GM21390 (cell line): Measurements from ENCODE around the gene EVI5.

Experiments
- ATAC-seq: cut with Tn5 transposase; IDR thresholded peaks from one replicate; pipeline ENCODE4 v1.9.1; 2021; ENCODE audit not compliant: unreplicated experiment

EVI5 gene

DNA sequence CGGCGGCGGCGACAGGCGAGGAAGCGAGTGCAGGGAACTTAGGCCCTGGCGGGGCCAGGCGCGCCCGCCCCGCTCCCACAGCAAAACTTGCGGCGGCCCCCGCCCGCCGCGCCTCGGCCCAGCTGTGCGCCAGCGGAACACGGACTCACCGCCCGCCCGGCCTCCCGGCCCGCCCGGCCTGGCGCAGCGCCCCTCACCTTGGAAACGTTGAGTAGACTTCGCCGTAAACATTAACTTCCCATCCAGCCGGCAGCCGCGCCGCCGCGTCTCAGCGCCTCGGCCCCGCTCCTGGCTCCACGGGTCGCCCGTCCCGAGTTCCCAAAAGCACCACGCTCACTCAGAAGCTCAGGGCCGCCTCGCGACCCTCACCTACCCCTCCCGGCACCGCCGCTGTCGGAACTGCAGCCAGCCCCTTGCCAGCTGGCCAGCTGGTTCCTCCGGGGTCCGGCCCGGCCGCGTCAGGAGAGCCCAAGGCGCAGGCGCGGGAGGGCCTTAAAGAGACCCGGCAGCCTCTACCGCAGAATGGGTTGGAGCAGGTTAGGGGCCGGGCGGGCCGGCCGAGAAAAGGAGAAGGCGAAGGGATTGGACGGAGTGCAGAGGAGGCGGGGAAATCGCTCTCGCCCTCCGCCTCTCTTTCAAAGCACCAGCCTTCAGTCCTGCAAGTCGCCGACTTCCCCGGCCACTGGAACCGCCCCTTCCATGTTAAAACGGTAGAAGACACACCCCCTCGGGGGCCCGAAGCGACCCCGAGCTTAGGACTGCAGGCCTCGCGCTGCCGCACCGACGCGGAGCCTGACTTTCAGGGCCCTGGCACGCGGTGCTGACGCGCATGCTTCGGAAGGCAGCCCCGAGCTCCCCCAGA, at the start of gene EVI5:
TSS of gene EVI5 (minus strand) at position 470 of the 862 bp plus-strand sequence. CDS start 48,562 bp downstream, outside the sequence.
- ATAC-seq: peak; percentile 97

DNA sequence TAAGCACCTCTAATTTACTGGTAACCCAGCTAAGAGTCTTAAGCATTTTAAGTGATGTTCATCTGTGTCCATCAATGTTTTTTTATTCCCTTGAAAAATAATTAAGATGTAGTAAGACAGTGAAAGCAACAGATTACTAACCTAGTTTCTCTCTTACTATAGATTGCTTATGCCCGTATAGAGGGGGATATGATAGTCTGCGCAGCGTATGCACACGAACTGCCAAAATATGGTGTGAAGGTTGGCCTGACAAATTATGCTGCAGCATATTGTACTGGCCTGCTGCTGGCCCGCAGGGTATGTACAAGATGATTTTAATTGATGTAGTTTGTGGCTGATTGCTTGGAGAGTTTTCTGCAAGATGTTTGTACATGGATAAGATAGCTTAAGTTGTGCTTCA, 49.7 kb upstream of the EVI5 start:
- ATAC-seq: no peak

DNA sequence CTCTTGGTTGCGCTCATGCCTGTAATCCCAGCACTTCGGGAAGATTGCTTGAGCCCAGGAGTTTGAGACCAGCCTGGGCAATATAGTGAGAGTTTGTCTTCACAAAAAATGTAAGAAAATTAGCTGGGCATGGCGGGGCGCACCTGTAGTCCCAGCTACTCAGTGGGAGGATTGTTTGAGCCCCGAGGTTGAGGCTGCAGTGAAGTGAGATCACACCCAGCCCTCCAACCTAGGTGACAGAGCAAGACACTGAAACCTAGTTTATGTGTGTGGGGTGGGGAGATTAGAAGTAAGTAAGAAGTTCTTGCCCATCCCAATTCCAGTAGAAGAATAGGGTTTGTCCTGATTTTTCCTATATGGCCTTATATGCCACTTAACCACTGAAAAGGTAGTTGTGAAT, 48.9 kb upstream of the EVI5 start:
- ATAC-seq: no peak

DNA sequence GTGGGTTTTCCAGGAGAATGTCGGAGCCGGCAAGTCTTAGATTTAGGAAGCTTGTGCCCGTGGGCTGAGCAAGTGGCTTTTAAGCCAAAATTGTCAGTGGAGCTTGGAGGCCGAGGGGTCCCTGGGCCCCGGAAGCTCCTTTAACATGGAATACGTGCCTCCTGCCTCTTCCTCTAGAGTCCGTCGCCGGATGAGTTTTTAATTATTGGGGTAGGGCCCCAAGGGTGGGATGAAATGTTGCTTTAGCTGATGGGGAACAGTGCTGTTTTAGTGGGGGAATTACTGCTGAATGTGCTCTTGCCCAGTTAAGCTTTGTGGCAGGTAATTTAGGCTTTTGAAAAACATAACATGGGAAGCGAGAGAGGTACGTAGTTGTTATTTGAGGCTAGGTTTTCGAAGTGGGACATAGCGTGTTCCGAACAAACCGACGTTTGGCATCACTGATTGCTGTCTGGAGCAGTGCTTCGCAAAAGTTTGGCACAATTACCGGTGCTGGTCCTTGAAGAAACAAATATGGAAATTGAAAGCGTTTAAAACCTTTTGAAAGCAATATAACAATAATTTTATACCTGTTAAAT, 47.7 kb upstream of the EVI5 start:
- peak; percentile 6 for ATAC-seq

DNA sequence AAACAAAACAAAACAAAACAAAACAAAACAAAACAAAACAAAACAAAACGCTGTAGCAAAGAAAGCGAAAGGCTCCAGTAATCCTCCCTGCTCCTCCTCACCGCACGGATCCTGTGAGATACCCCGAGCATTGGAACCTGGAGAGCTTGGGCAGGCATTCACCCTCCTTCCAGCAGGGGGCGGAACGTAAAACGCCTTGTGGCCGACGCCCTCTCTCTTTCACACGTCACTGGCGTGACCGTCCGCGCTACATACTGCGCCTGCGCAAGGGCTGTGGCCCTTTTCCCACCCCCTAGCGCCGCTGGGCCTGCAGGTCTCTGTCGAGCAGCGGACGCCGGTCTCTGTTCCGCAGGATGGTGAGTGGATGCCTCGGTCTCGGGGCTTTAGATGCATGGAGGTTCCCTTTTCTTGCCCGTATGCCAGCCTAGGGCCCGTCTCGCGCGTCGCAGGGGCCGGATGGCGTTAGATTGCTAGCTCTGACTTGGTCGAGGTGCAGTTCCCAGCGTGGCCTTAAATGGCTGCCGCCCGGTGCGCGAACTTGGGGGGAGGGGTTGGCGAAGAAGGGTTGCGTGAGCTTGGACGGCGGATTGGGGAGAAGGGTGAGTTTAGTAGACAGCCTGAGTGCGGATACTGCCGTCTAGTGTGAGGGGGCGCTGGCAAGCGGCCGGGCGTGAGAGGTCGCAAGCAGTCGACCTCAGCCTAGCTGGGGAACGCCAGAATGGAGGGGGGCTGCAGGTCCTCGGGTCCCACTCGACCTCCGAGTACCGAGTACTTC, 47.0 kb upstream of the EVI5 start, which contains the start of gene RPL5:
TSS of gene RPL5 (plus strand) at position 279 of the 775 bp plus-strand sequence. CDS start at position 354, 75 bp downstream.
- peak; percentile 93 for ATAC-seq

DNA sequence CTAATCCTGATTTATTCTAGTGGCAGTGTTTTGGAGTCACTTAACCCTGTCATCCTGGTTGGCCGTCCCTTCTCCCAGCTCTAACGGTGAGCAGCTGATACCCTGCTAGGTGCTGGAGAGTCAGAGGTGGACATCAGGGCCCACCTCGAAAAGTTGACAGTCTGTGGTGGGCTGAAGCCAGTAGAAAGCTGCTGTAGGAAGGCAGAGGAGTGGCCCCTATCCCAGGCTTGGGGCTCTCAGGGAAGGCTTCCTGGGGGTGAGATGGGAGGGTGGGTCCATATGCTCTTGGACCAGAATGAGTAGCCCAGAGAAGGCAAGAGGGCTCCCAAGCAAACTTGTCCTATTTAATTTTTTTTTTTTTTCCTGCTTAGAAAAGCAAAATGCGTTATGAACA, 46.5 kb upstream of the EVI5 start:
- ATAC-seq: no peak

DNA sequence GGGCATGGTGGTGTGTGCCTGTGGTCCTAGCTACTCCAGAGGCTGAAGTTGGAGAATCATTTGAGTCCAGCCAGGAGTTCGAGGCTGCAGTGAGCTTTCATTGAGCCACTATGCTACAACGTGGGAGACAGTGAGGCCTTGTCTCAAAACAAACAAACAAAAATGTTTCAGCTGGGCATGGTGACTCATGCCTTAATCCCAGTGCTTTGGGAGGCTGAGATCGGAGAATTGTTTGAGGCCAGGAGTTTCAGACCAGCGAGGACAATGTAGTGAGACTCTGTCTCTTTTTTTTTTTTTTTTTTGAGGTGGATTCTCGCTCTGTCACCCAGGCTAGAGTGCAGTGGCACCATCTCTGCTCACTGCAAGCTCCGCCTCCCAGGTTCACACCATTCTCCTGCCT, 41.9 kb upstream of the EVI5 start:
- no peak for ATAC-seq

DNA sequence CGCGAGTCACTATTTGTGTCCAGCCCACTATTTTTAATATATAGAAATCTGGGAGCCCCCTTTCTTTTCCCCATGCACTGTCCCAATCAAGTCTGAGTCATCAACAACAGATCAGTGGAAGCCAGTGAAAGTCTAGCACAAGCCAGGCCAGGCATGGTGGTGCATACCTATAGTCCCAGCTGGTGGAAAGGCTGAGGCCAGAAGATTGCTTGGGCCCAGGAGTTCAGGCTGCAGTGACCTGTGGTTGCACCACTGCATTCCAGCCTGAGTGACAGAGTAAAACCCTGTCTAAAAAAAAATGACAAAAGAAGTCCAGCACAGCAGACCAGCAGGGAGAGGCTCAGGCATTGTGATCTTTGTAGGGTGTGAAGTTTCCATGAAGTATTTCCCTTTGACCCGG, 38.0 kb upstream of the EVI5 start:
- ATAC-seq: no peak

DNA sequence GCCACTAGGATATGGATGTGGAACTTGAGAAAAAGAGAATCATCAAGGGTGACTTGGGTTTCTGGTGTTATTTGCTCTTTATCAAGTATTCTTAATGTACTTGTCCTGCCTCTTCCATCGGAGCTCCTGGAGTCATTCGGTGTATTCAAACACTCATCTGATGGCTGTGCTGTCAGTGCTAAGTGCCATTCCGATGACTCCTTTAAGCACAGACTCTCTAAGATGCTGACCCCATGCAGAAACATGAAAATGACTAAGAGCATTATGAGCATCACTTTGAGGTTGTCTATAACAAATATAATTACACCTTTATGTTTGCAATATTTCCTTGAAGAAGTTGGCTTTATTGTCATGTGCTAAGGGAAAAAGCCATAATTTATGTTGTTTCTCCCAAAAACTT, 35.6 kb upstream of the EVI5 start:
- ATAC-seq: no peak

DNA sequence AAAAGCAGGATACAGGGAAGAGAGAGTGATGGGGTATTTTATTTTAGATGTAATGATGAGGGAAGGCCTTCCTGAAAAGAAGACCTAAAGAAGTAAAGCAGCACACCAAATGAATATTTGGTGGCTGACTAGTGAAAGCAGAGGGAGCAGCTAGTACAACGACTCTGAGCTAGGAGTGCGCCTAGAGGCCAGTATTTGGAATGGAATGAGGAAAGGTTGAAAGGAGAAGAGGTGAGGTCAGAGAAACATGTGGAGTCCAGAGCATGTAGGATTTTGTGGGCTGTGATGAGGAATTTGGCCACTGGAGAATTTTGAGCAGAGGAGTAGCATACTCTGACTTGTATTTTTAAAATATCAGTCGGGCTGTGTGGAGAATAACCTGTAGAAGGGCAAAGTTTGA, 35.1 kb upstream of the EVI5 start:
- ATAC-seq: no peak

DNA sequence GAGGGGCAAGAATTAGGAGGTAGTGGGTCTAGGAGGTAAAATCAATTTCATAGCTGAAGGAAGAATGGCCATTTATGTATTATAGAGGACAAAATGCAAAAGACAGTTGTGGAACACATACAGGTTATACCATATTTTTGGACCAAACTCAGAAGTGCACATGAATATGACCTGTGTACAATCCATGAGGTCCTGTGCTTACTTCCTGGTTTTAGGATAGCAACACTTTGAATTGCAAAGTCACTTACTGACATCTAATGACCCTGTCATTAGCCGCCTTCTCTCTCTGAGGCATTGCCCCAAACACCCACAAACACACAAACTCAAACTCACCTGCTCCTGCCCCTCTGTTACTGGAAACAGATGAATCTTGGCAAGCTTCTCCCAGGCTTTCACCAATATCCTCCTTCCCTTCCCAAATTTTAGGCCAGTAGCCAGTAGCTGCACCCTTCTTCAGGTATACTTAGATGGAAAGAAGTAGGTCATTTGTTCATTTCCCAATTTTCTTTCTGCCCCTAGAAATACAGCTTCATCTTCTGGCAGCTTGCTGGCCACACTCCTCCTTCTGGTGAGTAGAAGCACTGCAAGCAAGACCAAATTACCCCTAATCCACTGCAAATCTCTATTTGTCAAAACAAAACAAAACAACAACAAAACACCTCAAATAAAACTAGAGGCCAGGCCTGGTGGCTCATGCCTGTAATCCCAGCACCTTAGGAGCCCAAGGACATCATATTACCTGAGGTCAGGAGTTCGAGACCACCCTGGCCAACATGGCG, 33.3 kb upstream of the EVI5 start:
- peak; percentile 76 for ATAC-seq

DNA sequence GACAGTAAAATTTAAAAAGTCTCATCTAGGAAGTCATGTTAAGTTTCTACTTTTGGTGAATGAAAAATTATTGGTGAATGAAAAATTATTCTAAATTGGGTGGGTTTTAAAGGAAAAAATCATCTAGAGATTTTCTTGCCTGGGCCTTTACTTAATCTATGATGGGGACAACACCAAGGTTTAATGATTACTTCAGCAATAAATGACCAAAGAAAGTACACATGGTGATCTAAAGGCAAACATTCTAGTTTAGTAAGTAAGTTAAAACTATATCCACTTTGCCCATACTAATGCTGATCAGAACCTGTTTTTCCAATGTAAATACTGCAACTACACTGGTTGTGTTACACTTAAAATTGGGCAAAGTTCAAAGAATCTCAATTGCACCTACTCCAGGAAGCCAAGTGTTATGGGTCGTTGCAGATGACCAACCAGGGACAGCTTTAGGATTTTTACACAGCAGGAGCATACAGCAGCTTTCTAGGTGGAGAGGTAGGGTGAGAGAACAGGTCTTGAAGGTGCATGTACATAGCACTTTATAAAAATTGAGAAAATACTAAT, 32.3 kb upstream of the EVI5 start:
- no peak for ATAC-seq

DNA sequence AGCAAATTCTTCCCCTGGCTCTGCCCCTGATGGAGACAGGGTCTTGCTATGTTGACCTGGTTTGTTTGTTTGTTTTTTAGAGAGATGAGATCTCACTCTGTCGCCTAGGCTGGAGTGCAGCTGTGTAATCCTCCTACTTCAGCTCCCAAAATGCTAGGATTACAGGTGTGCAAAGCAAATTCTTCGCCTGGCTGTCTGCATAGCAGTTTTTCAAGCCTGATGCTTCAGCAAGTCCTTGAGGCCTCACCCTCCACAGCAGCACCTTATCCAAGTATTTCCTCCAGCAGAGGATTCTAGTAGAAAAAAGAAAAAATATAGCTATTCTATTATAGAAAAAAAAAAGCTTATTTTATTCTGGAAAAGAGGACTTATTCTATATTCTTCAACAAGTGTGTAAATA, 31.8 kb upstream of the EVI5 start:
- no peak for ATAC-seq

DNA sequence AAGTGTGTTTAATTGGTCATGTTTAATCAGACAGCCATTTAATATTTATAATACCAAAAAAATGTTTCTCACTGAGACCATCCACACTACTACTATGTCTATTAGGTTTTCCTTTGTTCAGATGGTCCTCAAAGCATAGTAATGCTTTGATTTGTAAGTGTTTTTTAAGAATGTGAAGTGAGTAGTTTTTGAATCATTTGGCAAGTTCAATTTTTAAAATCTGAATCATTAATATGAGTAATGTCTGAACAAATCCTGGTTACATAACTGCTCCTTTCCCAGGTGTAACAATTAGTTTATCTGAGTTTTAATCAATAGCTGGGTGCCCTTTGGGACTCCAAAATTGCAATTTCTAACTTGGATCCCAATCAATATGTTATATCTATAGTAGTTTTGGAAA, 23.5 kb upstream of the EVI5 start:
- ATAC-seq: no peak

DNA sequence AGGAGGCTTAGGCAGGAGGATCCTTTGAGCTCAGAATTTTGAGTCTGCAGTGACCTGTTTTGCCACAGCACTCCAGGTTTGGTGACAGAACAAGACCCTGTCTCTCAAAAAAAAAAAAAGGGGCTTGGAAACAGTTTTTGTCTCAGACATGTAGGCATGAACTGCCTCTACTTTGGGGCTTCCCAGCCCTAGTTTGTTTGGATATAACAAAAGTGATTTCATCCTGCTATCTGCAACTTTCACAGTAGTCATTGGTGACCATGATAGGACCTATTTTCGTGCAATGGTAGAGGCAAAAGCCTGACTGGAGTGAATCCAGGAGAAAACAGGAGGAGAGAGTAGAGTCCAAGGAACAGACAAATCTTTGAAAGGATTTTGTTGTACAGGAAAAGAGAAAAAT, 20.3 kb upstream of the EVI5 start:
- ATAC-seq: no peak

DNA sequence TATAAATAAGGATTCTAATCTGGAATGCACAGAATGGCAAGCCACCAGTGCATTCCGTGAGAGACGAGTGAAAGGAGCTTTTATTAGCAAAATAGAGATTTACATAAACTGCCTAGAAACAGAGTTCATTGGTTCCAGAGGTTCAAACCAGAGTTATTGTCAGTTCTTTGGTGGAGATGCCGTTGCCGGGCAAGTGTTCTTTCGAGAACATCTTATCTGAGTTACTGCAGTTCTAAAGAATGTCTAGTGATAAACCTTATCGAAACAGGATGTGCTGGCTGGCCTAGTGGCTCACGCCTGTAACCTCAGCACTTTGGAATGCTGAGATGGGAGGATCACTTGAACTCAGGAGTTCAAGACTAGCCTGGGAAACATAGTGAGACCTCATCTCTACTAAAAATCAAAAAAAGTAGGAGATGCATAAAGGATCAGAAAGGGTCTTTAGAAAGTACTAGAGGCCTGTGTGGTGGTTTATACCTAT, 19.9 kb upstream of the EVI5 start:
- ATAC-seq: no peak

DNA sequence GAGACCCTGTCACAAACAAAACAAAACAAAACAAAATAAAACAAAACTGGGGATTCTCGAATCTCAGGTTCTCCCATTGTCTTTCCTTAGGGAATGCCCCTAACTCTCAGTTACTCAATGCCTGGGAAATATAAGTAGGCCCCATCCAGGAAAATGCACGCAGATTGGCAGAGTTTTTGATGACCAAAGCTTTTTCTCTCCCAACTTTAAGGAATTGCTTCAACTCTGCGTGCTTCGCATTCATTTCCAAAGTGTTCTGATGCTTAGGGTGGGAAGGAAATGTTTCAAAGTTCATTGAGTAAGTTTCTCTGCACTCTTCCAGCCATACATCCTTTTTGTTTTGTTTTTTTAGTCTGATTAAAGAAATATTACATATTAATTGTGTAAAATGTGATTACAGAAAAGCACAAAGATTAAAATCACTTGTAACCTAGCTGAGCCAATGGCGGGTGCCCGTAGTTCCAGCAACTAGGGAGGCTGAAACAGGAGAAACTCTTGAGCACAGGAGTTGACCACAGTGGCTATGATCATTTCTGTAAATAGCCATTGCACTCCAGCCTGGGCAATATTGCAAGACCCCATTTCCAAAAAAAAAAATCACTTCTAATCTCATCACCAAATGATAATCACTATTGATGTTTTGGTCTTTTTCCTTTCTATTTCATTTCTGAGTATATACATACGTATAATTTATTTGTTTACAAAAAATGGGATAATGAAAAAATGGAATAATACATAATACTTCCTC, 18.4 kb upstream of the EVI5 start:
- ATAC-seq: no peak

DNA sequence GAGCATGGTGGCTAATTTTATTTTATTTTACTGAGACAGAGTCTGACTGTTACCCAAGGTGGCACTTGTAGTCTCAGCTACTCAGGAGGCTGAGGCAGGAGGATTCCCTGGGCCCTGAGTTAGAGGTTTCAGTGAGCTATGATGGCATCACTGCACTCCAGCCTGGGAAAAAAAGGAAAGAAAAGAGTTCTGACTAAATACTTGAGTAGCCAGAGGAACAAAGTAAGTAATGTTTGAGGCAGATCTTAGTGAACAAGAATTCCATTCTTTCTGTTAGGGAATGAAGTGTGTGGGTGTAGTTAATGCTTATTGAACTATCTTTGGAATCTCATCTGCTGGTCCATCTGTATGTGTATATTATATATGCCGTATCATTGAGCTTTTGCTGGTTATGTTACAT, 13.1 kb upstream of the EVI5 start:
- ATAC-seq: no peak

DNA sequence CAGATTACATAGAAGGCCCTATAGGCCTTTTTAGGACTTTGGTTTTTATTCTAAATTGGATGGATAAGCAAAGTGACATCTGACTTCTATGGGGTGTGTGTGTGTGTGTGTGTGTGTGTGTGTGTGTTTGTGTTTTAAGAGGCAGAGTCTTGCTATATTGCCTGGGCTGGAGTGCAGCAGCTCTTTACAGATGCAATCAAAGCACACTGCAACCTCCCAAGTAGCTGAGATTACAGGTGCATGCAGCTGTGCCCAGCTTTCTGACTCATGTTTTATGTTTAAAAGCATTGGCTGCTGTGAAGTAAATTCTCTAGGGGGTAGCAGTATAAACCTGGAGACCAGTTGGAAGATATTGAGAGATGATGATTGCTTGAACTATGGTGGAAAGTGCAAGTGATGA, 12.4 kb upstream of the EVI5 start:
- no peak for ATAC-seq

DNA sequence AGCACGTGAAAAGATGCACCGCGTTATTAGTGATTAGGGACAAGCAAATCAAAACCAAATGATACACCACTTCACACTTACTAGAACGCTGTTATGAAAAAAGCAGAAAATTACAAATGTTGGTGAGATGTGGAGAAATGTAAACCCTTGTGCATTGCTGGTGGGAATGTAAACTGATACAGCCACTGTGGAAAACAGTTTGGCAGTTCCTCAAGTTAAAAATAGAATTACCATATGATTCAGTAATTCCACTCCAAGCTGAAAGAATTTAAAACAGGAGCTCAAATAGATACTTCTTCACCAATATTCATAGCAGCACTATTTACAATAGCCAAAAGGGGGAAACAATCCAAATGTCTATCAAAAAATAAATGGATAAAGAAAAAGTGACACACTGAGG, 10.3 kb upstream of the EVI5 start:
- ATAC-seq: no peak
